HepG2 (cell line): ENCODE measurements around the gene ZNF763. TPM values are rescaled to one million over a fixed set of nuclear protein-coding genes. Genes with fewer than 3 reads are reported as not detected.

Experiments
- AGO1 ChIP-seq: fragments of 200-400 bp; formaldehyde crosslinking; IDR thresholded peaks from 2 replicates; pipeline ENCODE4 v1.6.1; 2017; ENCODE audit warnings: mild to moderate bottlenecking, low read depth, low read length, moderate library complexity; ENCODE audit not compliant: poor library complexity, severe bottlenecking
- EEA1 ChIP-seq: sonication (generic); formaldehyde crosslinking; IDR thresholded peaks from 2 replicates; pipeline ENCODE4 v1.5.1; 2020; ENCODE audit warnings: mild to moderate bottlenecking, missing genetic modification reagents, borderline replicate concordance
- FOXA1 ChIP-seq, 2 experiments: fragments of 450-650 bp in 1 of 2; sonication (generic) in 1 of 2; formaldehyde crosslinking in 1 of 2; IDR thresholded peaks; 2 replicates each; pipeline versions ENCODE4 v1.4.0 to v1.6.1; 2016 to 2020; ENCODE audit warnings: missing genetic modification reagents in 1 of 2
- FOXA3 ChIP-seq: IDR thresholded peaks from 2 replicates; pipeline ENCODE4 v1.6.1; 2016; ENCODE audit warnings: missing genetic modification reagents, missing compliant biosample characterization
- NKX3-1 ChIP-seq: sonication (generic); formaldehyde crosslinking; IDR thresholded peaks from 2 replicates; pipeline ENCODE4 v1.5.0; 2020; ENCODE audit warnings: missing genetic modification reagents
- NR2F6 ChIP-seq, 2 experiments: IDR thresholded peaks; 2 replicates each; pipeline ENCODE4 v1.6.1; 2016; ENCODE audit warnings: antibody characterized with exemption in 1 of 2, mild to moderate bottlenecking in 1 of 2
- PAF1 ChIP-seq: IDR thresholded peaks from 2 replicates; pipeline ENCODE4 v1.6.1; 2016; ENCODE audit warnings: missing genetic modification reagents, missing compliant biosample characterization
- PAWR ChIP-seq: sonication (generic); formaldehyde crosslinking; IDR thresholded peaks from 2 replicates; pipeline ENCODE4 v1.4.0; 2020; ENCODE audit warnings: missing genetic modification reagents, mild to moderate bottlenecking, borderline replicate concordance
- PHB2 ChIP-seq: fragments of 450-650 bp; IDR thresholded peaks from 2 replicates; pipeline ENCODE4 v1.6.1; 2018; ENCODE audit not compliant: partially characterized antibody
- PTBP1 ChIP-seq: fragments of 200-400 bp; formaldehyde crosslinking; IDR thresholded peaks from 2 replicates; pipeline ENCODE4 v1.6.1; 2018; ENCODE audit warnings: low read length, low read depth; ENCODE audit not compliant: poor library complexity, severe bottlenecking
- RFX1 ChIP-seq: fragments of 450-650 bp; IDR thresholded peaks from 2 replicates; pipeline ENCODE4 v1.6.1; 2017
- TCF7 ChIP-seq: sonication (generic); IDR thresholded peaks from 2 replicates; pipeline ENCODE4 v1.6.1; 2016; ENCODE audit warnings: antibody characterized with exemption, low read depth
- ZIK1 ChIP-seq: sonication (generic); formaldehyde crosslinking; IDR thresholded peaks from 2 replicates; pipeline ENCODE4 v1.5.0; 2020; ENCODE audit warnings: mild to moderate bottlenecking, low read depth, missing genetic modification reagents, borderline replicate concordance
- ZNF234 ChIP-seq: sonication (generic); formaldehyde crosslinking; conservative IDR thresholded peaks from 2 replicates; pipeline ENCODE4 v1.5.1; 2020; ENCODE audit warnings: mild to moderate bottlenecking, missing genetic modification reagents
- ZNF441 ChIP-seq: sonication (generic); formaldehyde crosslinking; IDR thresholded peaks from 2 replicates; pipeline ENCODE4 v1.7.0; 2021; ENCODE audit warnings: missing genetic modification reagents, borderline replicate concordance
- ZNF776 ChIP-seq: sonication (generic); formaldehyde crosslinking; IDR thresholded peaks from 2 replicates; pipeline ENCODE4 v1.4.0; 2020; ENCODE audit warnings: mild to moderate bottlenecking, missing genetic modification reagents
- ZNF816 ChIP-seq: sonication (generic); formaldehyde crosslinking; IDR thresholded peaks from 2 replicates; pipeline ENCODE4 v1.8.0; 2022; ENCODE audit warnings: missing genetic modification reagents, mild to moderate bottlenecking, borderline replicate concordance
- polyA plus RNA-seq, 8 experiments: library from polyadenylated mRNA; depleted of rRNA in 3 of 8; stranded (reverse) in 7 of 8; unstranded in 1 of 8; fragments of >200 nt; fragmentation: Illumina TruSeq in 4 of 8; extraction: Trizol in 4 of 8; gene quantifications; 2 replicates each; pipeline versions ENCODE4 v1.2.1 to v1.2.3, GENCODE V29; 2011 to 2016; ENCODE audit warnings: low read depth in 4 of 8, missing spikeins in 1 of 8, mixed read lengths in 1 of 8; ENCODE audit not compliant: insufficient read depth in 1 of 8
- total RNA-seq, 5 experiments: library from RNA; depleted of rRNA; stranded (reverse); fragments of >200 nt; fragmentation: Illumina TruSeq; extraction: Trizol; gene quantifications; 2 replicates each; pipeline ENCODE4 v1.2.3, GENCODE V29; 2016; ENCODE audit warnings: low read depth in 1 of 5
- TF ChIP-seq, protein P1 (sequence below): sonication (generic); formaldehyde crosslinking; IDR thresholded peaks from 2 replicates; pipeline ENCODE4 v1.8.0; 2022; ENCODE audit warnings: mild to moderate bottlenecking, missing genetic modification reagents; ENCODE audit not compliant: insufficient replicate concordance
- TF ChIP-seq, protein P2 (sequence below): IDR thresholded peaks from 2 replicates; pipeline ENCODE4 v1.6.1; 2016
- TF ChIP-seq, protein P3 (sequence below): sonication (generic); formaldehyde crosslinking; IDR thresholded peaks from 2 replicates; pipeline ENCODE4 v1.5.1; 2020; ENCODE audit warnings: mild to moderate bottlenecking, missing genetic modification reagents, moderate library complexity

ZNF763 gene
- total and polyA plus RNA-seq, 2 of the 13 experiments (the other 11 are each of a cell fraction or from before 2014, with no cell fraction given): 0.08 to 0.42 TPM

DNA sequence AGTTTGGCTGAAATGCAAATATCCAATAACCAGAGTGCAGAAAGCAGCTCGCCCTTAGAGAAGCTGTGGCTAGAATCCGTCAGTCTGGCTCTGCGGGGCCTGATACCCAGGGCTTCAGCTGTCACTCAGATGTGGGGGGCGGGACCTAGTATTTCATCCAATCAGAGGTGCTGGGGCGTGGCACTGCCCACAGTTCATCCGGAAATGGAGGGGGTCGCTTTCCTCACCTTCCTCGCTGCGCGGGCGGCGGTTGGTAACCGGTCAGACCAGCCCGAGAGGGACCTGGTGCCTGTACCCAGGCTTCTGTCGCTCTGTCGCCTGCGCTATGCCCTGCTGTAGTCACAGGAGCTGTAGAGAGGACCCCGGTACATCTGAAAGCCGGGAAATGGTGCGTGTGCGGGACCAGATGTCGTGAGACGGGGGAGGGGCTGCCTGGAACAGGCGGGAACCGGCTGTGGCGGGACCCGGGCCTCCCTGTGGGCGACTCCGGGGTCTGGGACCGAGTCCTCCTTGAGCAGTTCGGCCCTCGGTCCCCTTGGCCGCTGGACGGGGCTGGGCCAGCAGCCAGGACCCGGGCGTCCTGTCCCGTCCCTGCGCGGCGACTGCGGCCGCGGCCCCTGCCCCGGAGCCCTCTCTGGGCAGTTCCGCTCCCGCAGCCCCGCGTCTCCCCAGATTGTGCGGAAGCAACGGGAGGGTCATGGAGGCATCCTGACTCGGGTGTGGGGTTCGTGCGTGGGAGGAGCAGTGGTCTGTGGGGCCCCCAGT, 39.8 kb upstream of the ZNF763 start, which contains the start of gene ZNF700 (continued):
- TF ChIP-seq AGO1 (peak; percentile 53), FOXA1 (IDR thresholded peaks at IDR 0.05) (no peak), FOXA1 (CRISPR knock-in tag; IDR thresholded peaks at IDR 0.05) (no peak), ZNF816 (CRISPR knock-in tag) (0 out of 2 replicates have a peak, but pooled peaks have one; percentile 46), PAF1 (CRISPR knock-in tag) (no peak), TCF7 (no peak), ZNF441 (CRISPR knock-in tag) (peak; percentile 49; the same call in 1 of the 2 replicates), ZNF234 (CRISPR knock-in tag) (no peak), ZNF776 (CRISPR knock-in tag) (no peak), RFX1 (no peak), PHB2 (no peak), ZIK1 (CRISPR knock-in tag) (no peak), FOXA3 (no peak; the same call in 1 of the 2 replicates), NKX3-1 (CRISPR knock-in tag) (no peak), PTBP1 (no peak), EEA1 (CRISPR knock-in tag) (no peak), PAWR (CRISPR knock-in tag) (no peak), NR2F6 (IDR thresholded peaks at IDR 0.05) (no peak; the same call in 1 of the 2 replicates), NR2F6 (CRISPR knock-in tag; IDR thresholded peaks at IDR 0.05) (no peak)
- TF ChIP-seq, protein P1, sequence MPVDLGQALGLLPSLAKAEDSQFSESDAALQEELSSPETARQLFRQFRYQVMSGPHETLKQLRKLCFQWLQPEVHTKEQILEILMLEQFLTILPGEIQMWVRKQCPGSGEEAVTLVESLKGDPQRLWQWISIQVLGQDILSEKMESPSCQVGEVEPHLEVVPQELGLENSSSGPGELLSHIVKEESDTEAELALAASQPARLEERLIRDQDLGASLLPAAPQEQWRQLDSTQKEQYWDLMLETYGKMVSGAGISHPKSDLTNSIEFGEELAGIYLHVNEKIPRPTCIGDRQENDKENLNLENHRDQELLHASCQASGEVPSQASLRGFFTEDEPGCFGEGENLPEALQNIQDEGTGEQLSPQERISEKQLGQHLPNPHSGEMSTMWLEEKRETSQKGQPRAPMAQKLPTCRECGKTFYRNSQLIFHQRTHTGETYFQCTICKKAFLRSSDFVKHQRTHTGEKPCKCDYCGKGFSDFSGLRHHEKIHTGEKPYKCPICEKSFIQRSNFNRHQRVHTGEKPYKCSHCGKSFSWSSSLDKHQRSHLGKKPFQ (CRISPR knock-in tag): no peak
- TF ChIP-seq, protein P2, sequence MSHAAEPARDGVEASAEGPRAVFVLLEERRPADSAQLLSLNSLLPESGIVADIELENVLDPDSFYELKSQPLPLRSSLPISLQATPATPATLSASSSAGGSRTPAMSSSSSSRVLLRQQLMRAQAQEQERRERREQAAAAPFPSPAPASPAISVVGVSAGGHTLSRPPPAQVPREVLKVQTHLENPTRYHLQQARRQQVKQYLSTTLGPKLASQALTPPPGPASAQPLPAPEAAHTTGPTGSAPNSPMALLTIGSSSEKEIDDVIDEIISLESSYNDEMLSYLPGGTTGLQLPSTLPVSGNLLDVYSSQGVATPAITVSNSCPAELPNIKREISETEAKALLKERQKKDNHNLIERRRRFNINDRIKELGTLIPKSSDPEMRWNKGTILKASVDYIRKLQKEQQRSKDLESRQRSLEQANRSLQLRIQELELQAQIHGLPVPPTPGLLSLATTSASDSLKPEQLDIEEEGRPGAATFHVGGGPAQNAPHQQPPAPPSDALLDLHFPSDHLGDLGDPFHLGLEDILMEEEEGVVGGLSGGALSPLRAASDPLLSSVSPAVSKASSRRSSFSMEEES (CRISPR knock-in tag): peak; percentile 36; the same call in 1 of the 2 replicates
- TF ChIP-seq, protein P3, sequence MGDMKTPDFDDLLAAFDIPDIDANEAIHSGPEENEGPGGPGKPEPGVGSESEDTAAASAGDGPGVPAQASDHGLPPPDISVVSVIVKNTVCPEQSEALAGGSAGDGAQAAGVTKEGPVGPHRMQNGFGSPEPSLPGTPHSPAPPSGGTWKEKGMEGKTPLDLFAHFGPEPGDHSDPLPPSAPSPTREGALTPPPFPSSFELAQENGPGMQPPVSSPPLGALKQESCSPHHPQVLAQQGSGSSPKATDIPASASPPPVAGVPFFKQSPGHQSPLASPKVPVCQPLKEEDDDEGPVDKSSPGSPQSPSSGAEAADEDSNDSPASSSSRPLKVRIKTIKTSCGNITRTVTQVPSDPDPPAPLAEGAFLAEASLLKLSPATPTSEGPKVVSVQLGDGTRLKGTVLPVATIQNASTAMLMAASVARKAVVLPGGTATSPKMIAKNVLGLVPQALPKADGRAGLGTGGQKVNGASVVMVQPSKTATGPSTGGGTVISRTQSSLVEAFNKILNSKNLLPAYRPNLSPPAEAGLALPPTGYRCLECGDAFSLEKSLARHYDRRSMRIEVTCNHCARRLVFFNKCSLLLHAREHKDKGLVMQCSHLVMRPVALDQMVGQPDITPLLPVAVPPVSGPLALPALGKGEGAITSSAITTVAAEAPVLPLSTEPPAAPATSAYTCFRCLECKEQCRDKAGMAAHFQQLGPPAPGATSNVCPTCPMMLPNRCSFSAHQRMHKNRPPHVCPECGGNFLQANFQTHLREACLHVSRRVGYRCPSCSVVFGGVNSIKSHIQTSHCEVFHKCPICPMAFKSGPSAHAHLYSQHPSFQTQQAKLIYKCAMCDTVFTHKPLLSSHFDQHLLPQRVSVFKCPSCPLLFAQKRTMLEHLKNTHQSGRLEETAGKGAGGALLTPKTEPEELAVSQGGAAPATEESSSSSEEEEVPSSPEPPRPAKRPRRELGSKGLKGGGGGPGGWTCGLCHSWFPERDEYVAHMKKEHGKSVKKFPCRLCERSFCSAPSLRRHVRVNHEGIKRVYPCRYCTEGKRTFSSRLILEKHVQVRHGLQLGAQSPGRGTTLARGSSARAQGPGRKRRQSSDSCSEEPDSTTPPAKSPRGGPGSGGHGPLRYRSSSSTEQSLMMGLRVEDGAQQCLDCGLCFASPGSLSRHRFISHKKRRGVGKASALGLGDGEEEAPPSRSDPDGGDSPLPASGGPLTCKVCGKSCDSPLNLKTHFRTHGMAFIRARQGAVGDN (CRISPR knock-in tag): peak; percentile 89
